GM12878 (cell line): ENCODE results near the gene CASP6. TPM values are rescaled to one million over a fixed set of nuclear protein-coding genes. Genes with fewer than 3 reads are reported as not detected.

Experiments
- ATAC-seq: fragments of 200-7000 bp; cut with Tn5 transposase; 3 replicates; pipeline ENCODE4 v1.9.1; 2020; ENCODE audit warnings: mild to moderate bottlenecking, moderate library complexity
- BruUV-seq: library from RNA; stranded (reverse); fragments of 400-500 nt; replicated peaks from 2 replicates; lab custom pipeline; 2021; lab: Mats Ljungman, UMichigan
- CTCF ChIA-PET: fragments of 300-600 bp; sonication (Branson Sonifier 250); formaldehyde crosslinking; extraction: SDS; loops from one replicate; lab custom pipeline; 2021; ENCODE audit warnings: inconsistent platforms; lab: Yijun Ruan, JAX
- POLR2A ChIA-PET: fragments of 350-600 bp; formaldehyde crosslinking; extraction: SDS; loops from one replicate; lab custom pipeline; 2021; ENCODE audit warnings: inconsistent platforms; lab: Charles Lee
- RAD21 ChIA-PET: fragments of 300-600 bp; sonication (Branson Sonifier 250); formaldehyde crosslinking; loops from one replicate; lab custom pipeline; 2023; ENCODE audit warnings: antibody characterized with exemption; ENCODE audit not compliant: unreplicated experiment; lab: Charles Lee
- SMC1A ChIA-PET: fragments of 300-600 bp; sonication (Branson Sonifier 250); formaldehyde crosslinking; loops from one replicate; lab custom pipeline; 2023; ENCODE audit not compliant: unreplicated experiment, uncharacterized antibody; lab: Charles Lee
- DNase-seq: peaks from one replicate; pipeline ENCODE4 v3.0.0-alpha.2; 2011; ENCODE audit warnings: low read depth, low spot score
- FAIRE-seq: peaks from 3 replicates; lab custom pipeline; 2011; peaks lifted over from hg19 to GRCh38; lab: Jason Lieb, UNC
- H2AFZ ChIP-seq: 2 replicates; pipeline ENCODE4 v1.6.0; 2011; ENCODE audit warnings: low read depth, low read length, control low read depth; ENCODE audit not compliant: control insufficient read depth
- H3K27ac ChIP-seq: 2 replicates; pipeline ENCODE4 v1.5.1; 2011; ENCODE audit warnings: control low read depth; ENCODE audit not compliant: control insufficient read depth, insufficient read depth
- H3K27me3 ChIP-seq, 2 experiments: replicated peaks in 1 of 2; 2 replicates each; pipeline versions ENCODE4 v1.6.0 to v1.6.1; 2011; ENCODE audit warnings: low read length in 1 of 2; ENCODE audit not compliant: control insufficient read depth in 2 of 2, insufficient read depth in 2 of 2
- H3K36me3 ChIP-seq, 2 experiments: 2 replicates each; pipeline ENCODE4 v1.5.1; 2011; ENCODE audit warnings: low read length in 1 of 2; ENCODE audit not compliant: control insufficient read depth in 2 of 2, insufficient read depth in 2 of 2
- H3K4me1 ChIP-seq: 2 replicates; pipeline ENCODE4 v1.6.1; 2011; ENCODE audit warnings: mild to moderate bottlenecking, low read length, moderate library complexity, mixed read lengths; ENCODE audit not compliant: control insufficient read depth, insufficient read depth
- H3K4me2 ChIP-seq: 2 replicates; pipeline ENCODE4 v1.6.0; 2011; ENCODE audit warnings: control low read depth; ENCODE audit not compliant: control insufficient read depth, insufficient read depth
- H3K4me3 ChIP-seq: fragments of 200-600 bp; sonication (generic); 2 replicates; pipeline ENCODE4 v1.5.1; 2016
- H3K79me2 ChIP-seq: 2 replicates; pipeline ENCODE4 v1.6.0; 2011; ENCODE audit warnings: low read length; ENCODE audit not compliant: control insufficient read depth, insufficient read depth
- H3K9ac ChIP-seq: 2 replicates; pipeline ENCODE4 v1.8.0; 2011; ENCODE audit warnings: low read length, control low read depth, mixed read lengths; ENCODE audit not compliant: control insufficient read depth, insufficient read depth
- H3K9me3 ChIP-seq: replicated peaks from 3 replicates; pipeline ENCODE4 v1.5.1; 2011; ENCODE audit warnings: mild to moderate bottlenecking, low read length; ENCODE audit not compliant: control insufficient read depth, insufficient read depth
- H4K20me1 ChIP-seq: 2 replicates; pipeline ENCODE4 v1.6.0; 2011; ENCODE audit not compliant: control insufficient read depth, insufficient read depth
- FOXM1 ChIP-seq: IDR thresholded peaks from 2 replicates; pipeline ENCODE4 v1.6.1; 2012; ENCODE audit warnings: low read depth, mild to moderate bottlenecking, inconsistent platforms, low read length, moderate library complexity
- SMAD1 ChIP-seq: fragments of 450-650 bp; IDR thresholded peaks from 2 replicates; pipeline ENCODE4 v1.6.1; 2018; ENCODE audit warnings: mild to moderate bottlenecking, low read depth; ENCODE audit not compliant: partially characterized antibody
- ZNF217 ChIP-seq: fragments of 450-650 bp; IDR thresholded peaks from 2 replicates; pipeline ENCODE4 v1.6.1; 2017; ENCODE audit warnings: antibody characterized with exemption, mild to moderate bottlenecking
- ZNF384 ChIP-seq: IDR thresholded peaks from 2 replicates; pipeline ENCODE4 v1.6.1; 2012; ENCODE audit warnings: low read depth, mild to moderate bottlenecking, low read length, improper control_type of control experiment, borderline replicate concordance
- WGBS: methylation state at CpG from one replicate; pipeline ENCODE4 v1.1.6; 2016; ENCODE audit warnings: low lambda C conversion rate; ENCODE audit not compliant: insufficient replicate concordance, insufficient coverage; ENCODE audit errors: missing lambda C conversion rate; 5-methylcytosine and 5-hydroxymethylcytosine counted together
- in situ Hi-C: fragments of 300-500 bp; cut with MboI; formaldehyde crosslinking; loops from 9 replicates; pipeline ENCODE4 v1.14.3; 2018; ENCODE audit warnings: mixed read lengths
- intact Hi-C: fragments of 100-400 bp; cut with micrococcal nuclease; formaldehyde crosslinking; loops from one replicate; pipeline ENCODE4 v1.14.2; 2022; ENCODE audit not compliant: unreplicated experiment
- polyA plus RNA-seq, 11 experiments: library from polyadenylated mRNA; depleted of rRNA in 4 of 11; unstranded in 6 of 11; stranded (reverse) in 5 of 11; fragments of >200 nt; fragmentation: Nextera tagmentation in 4 of 11; fragmentation: Illumina TruSeq in 1 of 11; extraction: Ambion mirVana in 4 of 11; extraction: Trizol in 1 of 11; gene quantifications; 1 replicate in 1 of 11; 2 replicates in 10 of 11; pipeline versions ENCODE4 v1.2.1 to v1.2.3, GENCODE V29; 2011 to 2016; ENCODE audit warnings: inconsistent platforms in 2 of 11, missing spikeins in 2 of 11, low read depth in 1 of 11
- total RNA-seq, 4 experiments: library from RNA; depleted of rRNA in 3 of 4; stranded (reverse); fragments of >200 nt in 3 of 4; fragmentation: Illumina TruSeq in 1 of 4; extraction: Trizol in 1 of 4; gene quantifications; 2 replicates each; pipeline versions ENCODE4 v1.2.1 to v1.2.3, GENCODE V29; 2013 to 2021
- TF ChIP-seq, protein P1 (sequence below): IDR thresholded peaks from 2 replicates; pipeline ENCODE4 v1.6.1; 2012; ENCODE audit warnings: low read depth, low read length, improper control_type of control experiment

Gene CASP6
- total and polyA plus RNA-seq, 10 of the 15 experiments (the other 5 are each of a cell fraction or from before 2014, with no cell fraction given): 20.0 to 66.8 (median 30.8) TPM

GRCh38 chr4:109648997-109649575, 54.2 kb downstream of the CASP6 start:
- in situ Hi-C loops: no loop called here
- Histone ChIP-seq H2AFZ (no peak overlapping the region), H3K36me3 (no peaks in the 10 kb centered on the region), H3K9ac (no peak overlapping the region), H3K27ac (peak overlapping the region; percentile 58; the same call in 1 of the 2 replicates), H3K4me2 (peak overlapping the region; percentile 44; the same call in 1 of the 2 replicates), H4K20me1 (no peaks in the 10 kb centered on the region), H3K9me3 (peaks cover 6% of the 10 kb centered on the region; the same call in 2 of the 3 replicates), H3K27me3 (no peaks in the 10 kb centered on the region), H3K4me1 (peaks cover 28% of the 10 kb centered on the region), H3K4me3 (0 out of 2 replicates have a peak overlapping the region, but pooled peaks have one; percentile 25), H3K79me2 (peaks cover 1% of the 10 kb centered on the region)
- ChIA-PET POLR2A (interaction anchor here (0.6 to 0.7 kb wide), 3 partner anchors 89 to 333 kb away, joined by 5 to 6 read pairs (median 5); partner anchors contain the start of gene MCUB), RAD21 (interaction anchor here (0.6 kb wide), 1 partner anchor 86 kb away, joined by 3 read pairs; no protein-coding TSS in a partner anchor), SMC1A (interaction anchor here (1.4 kb wide), 1 partner anchor 55 kb away, joined by 3 read pairs; no protein-coding TSS in a partner anchor), CTCF (interaction anchor here (1.9 kb wide), 1 partner anchor 10 kb away, joined by 5 read pairs; no protein-coding TSS in a partner anchor)
- no peak for DNase-seq
- BruUV-seq: no TSS peak
- TF ChIP-seq ZNF217: 0 out of 2 replicates have a peak, but pooled peaks have one; percentile 34
- no peak for TF ChIP-seq FOXM1
- intact Hi-C loops: no loop called here
- no peak for ATAC-seq
- FAIRE-seq: peak; percentile 7
- WGBS: 48% methylated on average over 2 of the region's 2 CpGs

GRCh38 chr4:109648266-109648996, 54.8 kb downstream of the CASP6 start:
- TF ChIP-seq SMAD1 (peak; percentile 76), ZNF384 (0 out of 2 replicates have a peak, but pooled peaks have one; percentile 18)
- TF ChIP-seq, protein P1, sequence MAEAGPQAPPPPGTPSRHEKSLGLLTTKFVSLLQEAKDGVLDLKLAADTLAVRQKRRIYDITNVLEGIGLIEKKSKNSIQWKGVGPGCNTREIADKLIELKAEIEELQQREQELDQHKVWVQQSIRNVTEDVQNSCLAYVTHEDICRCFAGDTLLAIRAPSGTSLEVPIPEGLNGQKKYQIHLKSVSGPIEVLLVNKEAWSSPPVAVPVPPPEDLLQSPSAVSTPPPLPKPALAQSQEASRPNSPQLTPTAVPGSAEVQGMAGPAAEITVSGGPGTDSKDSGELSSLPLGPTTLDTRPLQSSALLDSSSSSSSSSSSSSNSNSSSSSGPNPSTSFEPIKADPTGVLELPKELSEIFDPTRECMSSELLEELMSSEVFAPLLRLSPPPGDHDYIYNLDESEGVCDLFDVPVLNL: no peak
- DNase-seq (peak; percentile 21), FAIRE-seq (no peak), ATAC-seq (peak; percentile 74)
- in situ Hi-C loops (no loop called here), intact Hi-C loops (no loop called here)
- peak overlapping the region; percentile 58; the same call in 1 of the 2 replicates for H3K27ac ChIP-seq
- 33% methylated on average over 5 of the region's 5 CpGs for WGBS
- H3K4me1 ChIP-seq: peaks cover 28% of the 10 kb centered on the region
- CTCF ChIA-PET: interaction anchor here (1.9 kb wide), 1 partner anchor 10 kb away, joined by 5 read pairs; no protein-coding TSS in a partner anchor
- no peaks in the 10 kb centered on the region for H4K20me1 ChIP-seq
- SMC1A ChIA-PET: interaction anchor here (1.0 to 1.4 kb wide), 2 partner anchors 18 to 55 kb away, joined by 3 to 4 read pairs; no protein-coding TSS in a partner anchor
- H3K79me2 ChIP-seq: peaks cover 1% of the 10 kb centered on the region
- peaks cover 6% of the 10 kb centered on the region; the same call in 2 of the 3 replicates for H3K9me3 ChIP-seq
- H3K9ac ChIP-seq: no peak overlapping the region
- no peaks in the 10 kb centered on the region for H3K27me3 ChIP-seq
- POLR2A ChIA-PET: interaction anchor here (0.6 to 0.7 kb wide), 3 partner anchors 89 to 333 kb away, joined by 5 to 6 read pairs (median 5); partner anchors contain the start of gene MCUB
- H3K36me3 ChIP-seq: no peaks in the 10 kb centered on the region
- RAD21 ChIA-PET: interaction anchor here (0.6 to 0.9 kb wide), 3 partner anchors 10 to 215 kb away, joined by 3 read pairs; no protein-coding TSS in a partner anchor
- no peak overlapping the region for H3K4me3 ChIP-seq
- no TSS peak for BruUV-seq
- H3K4me2 ChIP-seq: peak overlapping the region; percentile 44; the same call in 1 of the 2 replicates
- H2AFZ ChIP-seq: no peak overlapping the region
